Neural crest cell (in vitro differentiated cells): ENCODE data around the gene TSSK6. TPM values are rescaled to one million over a fixed set of nuclear protein-coding genes. Genes with fewer than 3 reads are reported as not detected.

Experiments
- DNase-seq: peaks from one replicate; pipeline ENCODE4 v3.0.0; 2021; ENCODE audit warnings: low read depth, mixed read lengths, low spot score
- H3K27ac Mint-ChIP-seq: one replicate; pipeline ENCODE4 v1.8.0; 2021; ENCODE audit warnings: mild to moderate bottlenecking, mixed read lengths; ENCODE audit not compliant: unreplicated experiment
- H3K27me3 Mint-ChIP-seq: 2 replicates; pipeline ENCODE4 v1.8.0; 2021; ENCODE audit warnings: low read depth, mild to moderate bottlenecking, mixed read lengths
- H3K36me3 Mint-ChIP-seq: 2 replicates; pipeline ENCODE4 v1.8.0; 2021; ENCODE audit warnings: low read depth, mild to moderate bottlenecking, mixed read lengths
- H3K4me1 Mint-ChIP-seq: 2 replicates; pipeline ENCODE4 v1.8.0; 2021; ENCODE audit warnings: mixed read lengths
- H3K4me3 Mint-ChIP-seq: one replicate; pipeline ENCODE4 v1.8.0; 2021; ENCODE audit warnings: mild to moderate bottlenecking, mixed read lengths
- H3K9me3 Mint-ChIP-seq: 2 replicates; pipeline ENCODE4 v1.8.0; 2021; ENCODE audit warnings: mixed read lengths
- total RNA-seq: library from RNA; stranded (reverse); gene quantifications from 2 replicates; pipeline ENCODE4 v1.2.1, GENCODE V29; 2021
- TF ChIP-seq, protein P1 (sequence below): fragments of 200-600 bp; sonication (generic); conservative IDR thresholded peaks from 2 replicates; pipeline ENCODE4 v1.5.0; 2021; ENCODE audit warnings: antibody characterized with exemption, mild to moderate bottlenecking

The TSSK6 gene
- total RNA-seq, 1 donor from 2014 or later: 2.9 TPM

DNA sequence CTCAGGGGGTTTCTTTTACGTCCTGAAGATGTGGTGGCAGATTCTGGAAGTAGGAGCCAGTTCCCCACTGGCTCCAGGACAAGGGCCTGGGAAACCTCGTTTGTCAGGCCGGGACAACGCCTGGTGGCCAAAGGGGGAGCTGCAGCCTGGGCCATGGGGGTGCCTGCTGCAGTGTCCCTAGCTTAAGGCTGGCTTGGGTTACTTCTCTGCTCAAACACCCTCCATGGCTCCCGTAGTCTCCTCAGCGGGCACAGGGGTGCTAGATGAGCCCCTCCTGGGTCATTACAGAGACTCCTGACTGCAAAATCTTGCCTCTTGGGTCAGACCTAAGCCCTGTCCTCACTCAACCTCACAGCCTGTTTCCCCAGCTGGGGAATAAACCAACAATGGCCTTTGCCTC is 37.5 kb upstream of the TSSK6 start:
- peak; percentile 63 for DNase-seq
- TF ChIP-seq, protein P1, sequence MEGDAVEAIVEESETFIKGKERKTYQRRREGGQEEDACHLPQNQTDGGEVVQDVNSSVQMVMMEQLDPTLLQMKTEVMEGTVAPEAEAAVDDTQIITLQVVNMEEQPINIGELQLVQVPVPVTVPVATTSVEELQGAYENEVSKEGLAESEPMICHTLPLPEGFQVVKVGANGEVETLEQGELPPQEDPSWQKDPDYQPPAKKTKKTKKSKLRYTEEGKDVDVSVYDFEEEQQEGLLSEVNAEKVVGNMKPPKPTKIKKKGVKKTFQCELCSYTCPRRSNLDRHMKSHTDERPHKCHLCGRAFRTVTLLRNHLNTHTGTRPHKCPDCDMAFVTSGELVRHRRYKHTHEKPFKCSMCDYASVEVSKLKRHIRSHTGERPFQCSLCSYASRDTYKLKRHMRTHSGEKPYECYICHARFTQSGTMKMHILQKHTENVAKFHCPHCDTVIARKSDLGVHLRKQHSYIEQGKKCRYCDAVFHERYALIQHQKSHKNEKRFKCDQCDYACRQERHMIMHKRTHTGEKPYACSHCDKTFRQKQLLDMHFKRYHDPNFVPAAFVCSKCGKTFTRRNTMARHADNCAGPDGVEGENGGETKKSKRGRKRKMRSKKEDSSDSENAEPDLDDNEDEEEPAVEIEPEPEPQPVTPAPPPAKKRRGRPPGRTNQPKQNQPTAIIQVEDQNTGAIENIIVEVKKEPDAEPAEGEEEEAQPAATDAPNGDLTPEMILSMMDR: peak; percentile 69
- no peak overlapping the region for H3K4me3 Mint-ChIP-seq
- no peak overlapping the region for H3K27ac Mint-ChIP-seq
- no peaks in the 10 kb centered on the region for H3K9me3 Mint-ChIP-seq
- peaks cover 4% of the 10 kb centered on the region for H3K4me1 Mint-ChIP-seq
- no peaks in the 10 kb centered on the region for H3K27me3 Mint-ChIP-seq
- no peaks in the 10 kb centered on the region for H3K36me3 Mint-ChIP-seq

DNA sequence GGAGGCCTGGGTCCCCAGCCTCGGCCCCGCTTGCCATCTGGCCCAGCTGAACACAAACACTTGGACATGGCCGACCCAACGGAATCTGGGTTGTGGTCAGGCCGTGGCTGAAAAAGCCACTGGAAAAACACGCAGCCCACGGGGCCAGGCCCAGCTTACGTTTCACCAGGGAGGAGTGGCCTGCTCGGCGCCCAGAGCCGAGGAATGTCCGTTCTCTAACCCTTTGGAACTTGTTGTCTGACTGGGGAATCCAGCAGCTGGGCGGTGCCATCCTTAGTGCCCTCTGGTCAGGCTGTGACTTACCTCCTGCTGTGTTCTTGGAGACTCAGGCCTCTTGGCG is 36.5 kb upstream of the TSSK6 start:
- Mint-ChIP-seq H3K9me3 (no peaks in the 10 kb centered on the region), H3K27ac (no peak overlapping the region), H3K27me3 (no peaks in the 10 kb centered on the region), H3K36me3 (no peaks in the 10 kb centered on the region), H3K4me1 (peaks cover 4% of the 10 kb centered on the region), H3K4me3 (no peak overlapping the region)
- no peak for DNase-seq
- TF ChIP-seq, protein P1: no peak

DNA sequence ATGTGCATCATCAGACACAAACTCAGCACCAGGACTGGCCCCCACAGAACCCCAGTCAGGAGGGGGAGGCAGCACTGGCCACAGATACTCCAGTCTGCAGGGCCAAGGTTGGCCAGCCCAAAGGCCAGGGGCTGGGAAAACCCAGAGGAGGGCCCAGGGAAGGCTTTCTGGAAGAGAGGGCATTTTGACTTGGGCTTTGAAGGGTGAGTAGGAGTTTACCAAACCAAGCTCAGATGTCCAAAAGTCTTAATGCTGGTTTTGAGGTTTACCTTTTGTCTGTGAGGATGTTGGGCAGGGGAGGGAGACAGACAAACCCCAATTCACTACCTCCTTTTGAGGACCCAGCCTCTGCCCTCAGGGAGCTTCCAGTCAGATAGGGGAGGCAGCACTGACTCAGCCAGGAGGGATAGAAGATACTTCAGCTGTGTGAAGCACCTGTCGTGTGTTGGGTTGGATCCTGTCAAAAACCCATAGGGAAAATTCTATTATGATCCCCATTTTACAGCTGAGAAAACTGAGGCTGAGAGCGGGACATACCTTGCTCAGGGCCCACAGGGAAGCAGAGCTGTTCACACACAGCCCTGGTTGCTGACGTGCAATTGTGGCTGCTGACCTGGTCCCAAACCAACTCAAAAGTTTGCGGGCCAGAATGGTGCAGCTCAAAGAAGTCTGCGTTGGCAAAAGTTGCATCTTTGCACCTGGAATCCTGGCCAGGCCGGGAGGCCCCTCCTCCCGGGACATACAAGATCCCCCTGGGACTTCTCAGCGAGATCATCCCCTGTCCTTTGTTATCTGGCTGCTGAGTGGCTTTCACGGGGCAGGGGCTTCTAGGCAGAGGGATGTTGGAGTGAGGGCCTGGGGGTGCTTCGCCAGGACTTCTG is 35.9 kb upstream of the TSSK6 start:
- TF ChIP-seq, protein P1: no peak
- H3K27me3 Mint-ChIP-seq: no peaks in the 10 kb centered on the region
- H3K4me1 Mint-ChIP-seq: peaks cover 4% of the 10 kb centered on the region
- DNase-seq: no peak
- no peaks in the 10 kb centered on the region for H3K36me3 Mint-ChIP-seq
- no peak overlapping the region for H3K27ac Mint-ChIP-seq
- H3K4me3 Mint-ChIP-seq: no peak overlapping the region
- no peaks in the 10 kb centered on the region for H3K9me3 Mint-ChIP-seq

DNA sequence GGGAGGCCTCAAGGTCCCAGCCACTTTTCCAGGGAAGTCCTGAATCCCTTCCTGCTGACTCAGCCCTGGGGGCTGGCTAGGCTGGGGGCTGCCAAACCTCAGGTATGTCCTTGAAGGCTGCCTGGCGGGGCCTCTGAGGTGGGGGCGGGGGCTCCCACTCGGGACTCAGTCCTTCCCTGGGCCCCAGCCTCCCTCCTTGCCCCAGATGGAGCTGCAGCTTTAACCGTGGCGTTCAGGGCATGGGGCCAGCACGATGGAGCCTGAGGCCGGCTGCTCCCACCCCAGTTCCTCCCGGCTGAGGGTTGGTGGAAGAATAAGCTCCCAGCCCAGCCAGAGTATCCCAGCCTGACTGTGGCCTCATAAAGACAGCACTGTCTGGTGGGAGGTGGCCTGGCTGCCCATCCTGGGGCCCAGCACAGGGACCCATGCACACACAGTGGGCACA is 35.2 kb upstream of the TSSK6 start:
- no peak overlapping the region for H3K27ac Mint-ChIP-seq
- no peak overlapping the region for H3K4me3 Mint-ChIP-seq
- TF ChIP-seq, protein P1: no peak
- H3K36me3 Mint-ChIP-seq: no peaks in the 10 kb centered on the region
- H3K4me1 Mint-ChIP-seq: peaks cover 4% of the 10 kb centered on the region
- no peak for DNase-seq
- H3K9me3 Mint-ChIP-seq: no peaks in the 10 kb centered on the region
- no peaks in the 10 kb centered on the region for H3K27me3 Mint-ChIP-seq

DNA sequence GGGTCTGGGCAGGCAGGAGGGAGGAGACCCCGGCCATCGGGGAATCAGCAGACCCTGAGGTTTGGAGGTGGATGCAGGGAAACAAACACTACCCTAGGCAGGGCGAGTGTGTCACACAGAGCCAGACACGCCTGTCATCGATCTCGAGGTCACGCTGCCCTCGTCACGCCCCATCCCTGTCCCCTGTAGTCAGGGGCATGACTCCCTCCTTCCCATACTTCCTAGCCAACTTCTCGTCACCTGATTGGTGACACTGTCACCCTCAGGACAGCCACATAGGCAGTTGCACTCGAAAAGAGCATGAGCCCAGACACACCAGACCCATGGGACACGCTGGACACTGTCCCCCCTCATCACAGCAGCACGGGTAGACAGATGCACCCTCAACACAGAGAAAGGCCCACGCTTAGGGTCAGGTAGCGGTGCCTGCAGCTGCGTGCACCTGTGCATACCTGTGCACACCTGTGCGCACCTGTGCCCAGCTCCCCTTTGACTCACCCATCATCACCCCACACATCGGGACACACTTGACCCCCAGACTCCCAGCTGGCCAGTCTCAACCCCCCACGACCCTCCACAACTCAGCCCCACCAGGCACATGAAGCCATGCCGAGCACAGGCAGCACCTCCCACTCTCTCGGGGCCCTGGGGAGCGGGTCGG is 34.6 kb upstream of the TSSK6 start:
- TF ChIP-seq, protein P1: no peak
- Mint-ChIP-seq H3K4me3 (no peak overlapping the region), H3K27ac (no peak overlapping the region), H3K36me3 (no peaks in the 10 kb centered on the region), H3K27me3 (no peaks in the 10 kb centered on the region), H3K9me3 (no peaks in the 10 kb centered on the region), H3K4me1 (peaks cover 4% of the 10 kb centered on the region)
- DNase-seq: no peak
